GM18870 (cell line): ENCODE data around the gene CACNA1A.
"Not testable (repeated sequence)": the region's sequence is repeated elsewhere in the genome, so short reads cannot be mapped to it uniquely, and the experiment has no call there.

Experiments
- ATAC-seq: cut with Tn5 transposase; IDR thresholded peaks from one replicate; pipeline ENCODE4 v1.9.1; 2021; ENCODE audit warnings: moderate library complexity; ENCODE audit not compliant: unreplicated experiment

The CACNA1A gene

DNA sequence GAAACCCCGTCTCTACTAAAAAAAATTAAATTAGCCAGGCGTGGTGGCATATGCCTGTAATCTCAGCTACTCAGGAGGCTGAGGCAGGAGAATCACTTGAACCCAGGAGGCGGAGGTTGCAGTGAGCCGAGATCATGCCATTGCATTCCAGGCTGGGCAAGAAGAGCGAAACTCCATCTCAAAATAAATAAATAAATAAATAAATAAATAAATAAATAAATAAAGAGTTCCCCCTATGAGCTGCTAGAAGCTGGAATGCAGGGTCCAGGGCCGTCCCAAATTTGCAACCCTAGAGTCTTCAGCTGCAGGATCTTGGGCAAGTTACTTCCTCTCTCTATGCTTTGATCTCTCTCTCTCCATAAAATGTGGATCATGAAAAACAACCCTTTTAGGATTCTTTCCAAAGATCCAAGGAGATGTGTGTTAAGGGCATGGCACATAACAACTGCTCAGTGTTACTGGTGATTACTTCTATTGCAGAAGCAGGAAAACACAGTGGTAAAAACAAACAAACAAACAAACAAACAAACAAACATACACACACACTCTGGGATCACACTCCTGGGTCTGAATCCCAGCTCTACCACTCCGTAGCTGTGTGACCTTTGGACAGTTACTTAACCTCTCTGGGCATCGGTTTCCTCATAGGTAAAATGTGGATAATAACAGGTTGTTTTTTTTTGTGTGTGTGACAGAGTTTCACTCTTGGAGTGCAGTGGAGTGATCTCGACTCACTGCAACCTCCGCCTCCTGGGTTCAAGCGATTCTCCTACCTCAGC, 78.8 kb downstream of the CACNA1A start:
- no peak for ATAC-seq

GRCh38 chr19:13425875-13426274, 80.4 kb downstream of the CACNA1A start:
- ATAC-seq: not testable (repeated sequence)

DNA sequence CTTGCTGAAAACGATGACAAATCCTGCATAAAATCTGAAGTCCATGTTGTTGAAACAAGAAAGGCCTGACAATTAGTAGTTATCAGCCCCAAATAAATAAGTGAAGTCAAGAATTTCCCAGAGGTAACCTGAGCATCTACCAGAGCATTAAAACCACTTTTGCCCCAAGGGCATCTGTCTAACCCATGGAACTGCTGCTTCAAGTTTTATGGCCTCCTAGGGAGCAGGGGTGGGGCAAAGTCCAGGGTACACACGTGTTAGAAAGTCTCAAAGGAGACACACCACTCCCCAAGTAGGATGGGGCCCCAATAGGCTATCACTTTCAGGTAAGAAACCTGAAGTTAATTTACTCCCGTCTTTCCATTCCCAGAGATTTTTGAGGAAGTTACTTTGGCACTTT, 81.1 kb downstream of the CACNA1A start:
- no peak for ATAC-seq

DNA sequence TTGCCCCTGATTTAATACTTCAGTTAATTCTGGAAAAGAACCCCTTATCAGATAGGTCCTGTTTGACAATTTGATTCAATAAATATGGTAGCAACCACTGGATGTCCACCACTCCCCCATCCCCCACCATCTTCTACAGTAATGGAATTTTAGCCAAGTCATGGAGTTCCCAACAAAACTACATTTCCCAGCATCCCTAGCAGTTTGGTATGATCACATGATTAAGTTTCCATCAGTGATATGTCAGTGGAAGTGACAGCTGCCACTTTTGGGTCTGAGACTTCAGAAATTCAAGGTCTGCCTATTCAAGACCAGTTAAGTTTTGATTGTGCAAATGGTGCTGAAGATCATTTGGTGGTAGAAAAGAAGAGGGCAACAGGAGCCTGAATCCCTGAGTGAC, 85.5 kb downstream of the CACNA1A start:
- no peak for ATAC-seq

DNA sequence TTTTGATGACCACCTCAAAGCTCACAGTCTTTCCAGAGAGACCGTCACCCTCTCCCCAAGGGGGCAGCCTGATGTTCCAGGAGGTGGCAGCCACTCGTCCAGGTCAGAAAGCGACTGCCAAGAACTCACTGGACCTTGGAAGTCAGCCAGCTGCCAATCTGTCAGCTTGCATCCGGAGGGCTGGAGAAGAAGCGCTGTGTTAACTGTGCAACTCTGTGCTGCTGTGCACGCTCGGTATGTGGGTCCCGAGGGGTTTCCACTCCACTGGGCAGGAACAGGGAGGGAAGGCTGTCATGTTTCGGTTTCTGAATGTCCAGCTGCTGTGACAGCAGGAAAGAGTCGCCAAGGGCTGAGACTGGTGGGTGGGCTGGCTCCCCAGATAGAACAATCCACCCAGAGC, 89.2 kb downstream of the CACNA1A start:
- ATAC-seq: no peak

DNA sequence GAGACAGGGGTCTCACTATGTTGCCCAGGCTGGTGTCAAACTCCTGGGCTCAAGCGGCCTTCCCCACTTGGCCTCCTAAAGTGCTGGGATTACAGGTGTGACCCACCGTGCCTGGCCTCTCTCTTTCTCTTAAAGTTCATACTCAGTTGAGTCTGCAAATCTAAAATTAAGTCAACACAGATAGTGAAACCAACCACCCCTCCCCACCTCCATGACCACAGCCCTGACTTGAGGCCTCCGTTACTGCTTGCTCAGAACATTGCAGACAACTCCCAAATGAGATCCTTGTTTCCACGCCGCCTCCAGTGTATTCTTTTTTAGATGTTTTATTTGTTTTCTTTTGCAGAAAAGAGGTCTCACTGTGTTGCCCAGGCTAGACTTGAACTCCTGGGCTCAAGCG, 94.4 kb downstream of the CACNA1A start:
- no peak for ATAC-seq

DNA sequence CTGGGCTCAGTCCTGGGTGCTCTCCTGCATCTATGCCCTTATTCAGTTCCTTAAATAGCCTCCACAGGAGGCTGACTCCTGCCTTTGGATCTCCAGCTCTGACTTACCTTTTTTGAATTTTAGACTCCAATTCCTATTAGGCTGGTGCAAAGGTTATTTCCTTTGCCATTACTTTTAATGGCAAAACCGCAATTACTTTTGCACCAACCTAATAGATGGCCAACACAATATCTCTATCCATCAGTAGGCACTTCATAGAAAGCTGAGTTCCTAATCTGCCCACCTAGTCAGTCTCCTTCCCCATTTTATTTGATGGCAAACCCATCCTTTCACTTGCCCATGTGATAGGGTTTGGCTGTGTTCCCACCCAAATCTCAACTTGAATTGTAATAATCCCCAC, 95.3 kb downstream of the CACNA1A start:
- ATAC-seq: no peak

DNA sequence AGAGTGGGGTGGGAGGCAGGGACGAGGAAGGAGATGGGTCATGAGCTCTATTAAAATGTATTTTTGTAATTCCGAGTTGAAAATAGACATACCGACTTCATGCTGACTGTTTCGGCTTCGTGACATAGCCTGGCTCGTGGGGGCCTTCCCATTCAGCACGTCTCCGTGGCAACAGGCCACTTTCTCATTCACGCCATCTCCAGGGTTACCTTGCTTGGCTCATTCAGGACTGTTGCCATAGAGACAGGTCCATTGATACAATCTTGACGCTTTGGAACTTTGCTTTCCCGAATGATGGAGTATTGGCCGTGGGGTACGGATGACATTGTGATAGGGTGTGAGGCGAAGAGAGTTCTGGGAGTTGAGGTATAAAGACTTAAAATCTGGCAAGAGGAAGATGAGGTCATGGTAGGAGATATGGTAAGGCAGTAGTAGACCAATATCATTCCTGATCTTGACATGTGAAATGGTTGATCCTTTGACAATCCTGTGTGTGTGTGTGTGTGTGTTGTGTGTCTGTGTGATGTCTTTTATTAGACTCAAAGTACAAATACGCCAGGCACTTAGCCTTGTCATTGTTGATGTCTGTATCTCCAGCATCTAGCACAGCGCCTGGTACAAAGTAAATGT, 97.3 kb downstream of the CACNA1A start:
- no peak for ATAC-seq

DNA sequence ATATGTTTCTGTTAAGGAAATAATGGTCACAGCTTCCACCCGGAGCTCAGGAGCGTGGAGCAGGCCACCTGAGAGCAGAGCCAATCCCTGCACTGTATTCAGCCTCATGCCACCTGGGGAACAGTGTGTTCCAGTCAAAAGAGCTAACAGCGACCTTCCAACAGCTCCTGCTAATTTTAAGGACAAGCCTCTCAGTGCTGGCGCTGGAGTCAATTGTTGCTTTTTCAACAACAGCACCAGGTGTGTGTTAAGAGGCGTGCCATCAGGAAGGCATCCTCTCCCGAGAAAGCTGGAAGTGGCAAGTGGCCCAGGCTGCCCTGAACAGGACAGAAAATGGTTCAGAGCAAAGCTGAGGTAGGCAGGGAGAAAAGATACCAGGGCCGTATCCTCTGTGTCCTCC, 102.0 kb downstream of the CACNA1A start:
- ATAC-seq: no peak

GRCh38 chr19:13401388-13401787, 104.9 kb downstream of the CACNA1A start:
- no peak for ATAC-seq

DNA sequence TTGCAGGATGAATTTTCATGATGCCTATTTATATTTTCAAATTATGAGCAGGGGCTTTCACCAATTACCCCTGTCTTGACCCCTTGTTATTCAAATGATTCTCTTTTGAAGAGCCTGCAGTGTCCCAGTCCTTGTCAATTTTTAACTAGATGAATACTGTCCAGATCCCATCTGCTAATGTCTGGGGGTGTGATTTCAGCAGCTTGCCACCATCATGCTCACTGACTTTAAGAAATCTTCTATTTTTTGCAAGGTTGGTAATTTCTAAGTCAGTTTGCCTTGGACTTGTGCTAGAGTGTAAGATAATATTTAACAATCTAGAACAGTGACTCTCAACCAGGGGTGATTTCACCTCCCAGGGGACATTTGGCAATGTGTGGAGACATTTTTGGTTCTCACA, 106.0 kb downstream of the CACNA1A start:
- no peak for ATAC-seq

DNA sequence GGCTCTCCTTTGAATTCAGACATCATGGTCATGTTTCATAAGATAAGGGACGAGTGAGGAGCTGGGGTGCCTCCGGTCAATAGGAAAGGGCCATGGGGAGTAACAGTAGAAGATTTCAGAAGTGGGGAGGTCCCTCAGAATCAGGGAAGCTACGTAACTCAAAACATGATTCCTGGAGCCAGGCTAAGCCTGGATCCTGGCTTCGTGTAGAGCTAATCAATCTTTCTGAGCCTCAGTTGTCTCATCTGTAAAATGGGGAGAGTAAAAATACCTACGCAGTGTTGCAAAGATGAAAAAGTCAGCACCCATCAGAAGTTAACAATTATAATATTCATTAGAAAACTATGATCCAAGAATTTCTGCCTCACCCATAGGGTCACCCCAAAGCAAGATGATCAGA, 106.5 kb downstream of the CACNA1A start:
- ATAC-seq: no peak

GRCh38 chr19:13398780-13399726, 107.2 kb downstream of the CACNA1A start:
- no peak for ATAC-seq

- no peak for ATAC-seq
Observed at GRCh38 chr19:13398182-13398581, 108.1 kb downstream of the CACNA1A start.

DNA sequence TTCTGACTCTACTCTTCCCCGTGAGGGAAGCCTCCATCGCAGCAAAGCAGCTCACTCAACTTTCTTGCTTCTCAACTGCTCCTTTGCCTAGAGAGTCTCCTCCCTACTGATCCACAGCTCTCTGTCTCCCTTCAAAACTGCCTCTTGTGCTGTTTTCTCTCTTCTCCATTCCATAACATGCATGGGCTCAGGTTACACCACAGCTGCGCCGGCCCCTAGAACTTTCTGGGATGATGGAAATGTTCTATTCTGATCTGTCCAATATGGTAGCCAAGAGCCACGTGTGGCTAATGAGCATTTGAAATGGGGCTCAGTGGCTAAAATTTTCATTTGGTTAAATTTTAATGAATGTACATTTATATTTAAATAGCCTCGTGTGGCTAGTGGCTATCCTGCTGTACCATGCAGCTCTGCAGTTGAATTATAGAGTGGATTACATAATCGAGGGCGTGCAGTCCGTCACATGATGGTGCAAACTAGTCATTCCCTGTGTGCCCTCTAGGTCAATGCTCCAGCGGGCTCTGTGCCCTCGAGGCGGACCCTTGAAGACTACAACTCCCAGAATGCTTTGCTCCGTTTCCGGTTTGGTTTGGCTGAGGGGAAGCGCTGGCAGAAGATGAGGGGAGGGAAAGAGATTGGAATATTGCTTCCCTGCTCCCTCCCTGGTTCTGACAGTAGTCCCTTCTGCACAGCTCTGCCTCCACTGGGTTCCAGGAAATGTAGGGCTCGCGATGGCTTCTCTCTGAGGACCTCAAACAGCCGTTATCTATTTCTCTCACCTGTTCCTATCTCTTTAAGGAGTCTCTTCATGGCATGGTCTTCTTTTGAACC, 109.8 kb downstream of the CACNA1A start:
- ATAC-seq: no peak

DNA sequence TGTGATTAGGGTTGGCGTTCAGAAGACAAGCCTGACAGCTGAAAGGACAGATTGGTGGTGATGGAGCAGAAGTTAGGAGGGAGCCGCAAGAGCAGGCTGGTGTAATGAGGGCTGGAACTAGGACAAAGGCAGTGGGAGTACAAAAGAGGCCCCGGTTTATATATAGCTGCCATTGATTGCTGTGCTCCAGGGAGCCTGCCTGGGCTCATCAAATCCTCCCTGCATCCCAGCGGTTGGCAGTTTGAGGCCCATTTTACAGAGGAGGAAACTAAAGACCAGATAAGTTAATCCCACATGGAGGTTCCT, 123.7 kb downstream of the CACNA1A start:
- no peak for ATAC-seq

GRCh38 chr19:13381827-13382632, 124.2 kb downstream of the CACNA1A start:
- ATAC-seq: no peak

GRCh38 chr19:13376537-13376936, 129.7 kb downstream of the CACNA1A start:
- ATAC-seq: no peak

- no peak for ATAC-seq
Observed at GRCh38 chr19:13373599-13373998, 132.7 kb downstream of the CACNA1A start.

- no peak for ATAC-seq
Observed at GRCh38 chr19:13370948-13371347, 135.3 kb downstream of the CACNA1A start.
